ENCODE measurements around the gene KAZN.

- TF ChIP-seq GATA2 (IDR thresholded peaks at IDR 0.05; ENCODE audit: low read depth, low read length) (no peak), GATA3 (IDR thresholded peaks at IDR 0.05; ENCODE audit: low read depth, low read length) (no peak)
Observed at GRCh38 chr1:14676400-14676799, 77.9 kb downstream of the KAZN start.

All from SH-SY5Y (cell line).